Measurements from ENCODE around the gene MTMR6. TPM values are rescaled to one million over a fixed set of nuclear protein-coding genes. Genes with fewer than 3 reads are reported as not detected.

Gene MTMR6
- total and polyA plus RNA-seq, 9 donors: 7.3 to 18.0 (median 13.7) TPM

DNA sequence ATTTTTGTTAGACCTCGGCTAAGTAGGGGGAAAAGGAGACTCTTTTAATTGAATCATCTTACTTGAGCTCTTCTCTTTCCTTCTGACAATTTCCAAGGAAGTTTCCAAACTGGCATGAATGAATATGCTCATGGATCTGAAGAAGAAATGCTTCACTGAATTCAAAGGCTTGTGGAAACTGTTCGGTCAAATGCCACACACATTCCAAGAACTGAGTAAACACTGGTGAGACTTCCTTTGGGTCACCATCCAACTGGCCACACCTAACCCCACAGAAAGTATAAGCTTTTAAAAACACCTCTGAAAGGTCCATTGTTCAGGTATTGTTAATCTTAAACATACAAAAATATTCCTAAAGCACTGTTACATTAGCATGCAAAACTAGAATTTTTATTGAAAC lies 33.6 kb downstream of the MTMR6 start:
- H3K27ac ChIP-seq: no peak overlapping the region
- H3K36me3 ChIP-seq: no peaks in the 10 kb centered on the region
- intact Hi-C loops (cut with DNase I): no loop called here
- H3K9me3 ChIP-seq: no peaks in the 10 kb centered on the region
- no peak overlapping the region for H3K4me3 ChIP-seq
- no peaks in the 10 kb centered on the region for H3K4me1 ChIP-seq (ENCODE audit: insufficient read depth)
- DNase-seq: no peak
- TF ChIP-seq CTCF (IDR thresholded peaks at IDR 0.05): no peak
- WGBS, 3 donors: 88 to 90% (median 89%) methylated on average over 2 of the region's 2 CpGs
- no peaks in the 10 kb centered on the region for H3K27me3 ChIP-seq

GRCh38 chr13:25252752-25253151 lies 34.5 kb downstream of the MTMR6 start:
- H3K36me3 ChIP-seq: no peaks in the 10 kb centered on the region
- TF ChIP-seq POLR2A (IDR thresholded peaks at IDR 0.05): no peak
- TF ChIP-seq CTCF (IDR thresholded peaks at IDR 0.05): no peak
- TF ChIP-seq EP300 (IDR thresholded peaks at IDR 0.05): no peak
- no peaks in the 10 kb centered on the region for H3K27me3 ChIP-seq
- intact Hi-C loops (cut with DNase I): no loop called here
- H3K27ac ChIP-seq: no peak overlapping the region
- H3K9me3 ChIP-seq: no peaks in the 10 kb centered on the region
- H3K4me1 ChIP-seq (ENCODE audit: insufficient read depth): no peaks in the 10 kb centered on the region
- DNase-seq: no peak
- 85 to 97% (median 90%) methylated on average over 2 of the region's 2 CpGs for WGBS, 3 donors
- no peak overlapping the region for H3K4me3 ChIP-seq

DNA sequence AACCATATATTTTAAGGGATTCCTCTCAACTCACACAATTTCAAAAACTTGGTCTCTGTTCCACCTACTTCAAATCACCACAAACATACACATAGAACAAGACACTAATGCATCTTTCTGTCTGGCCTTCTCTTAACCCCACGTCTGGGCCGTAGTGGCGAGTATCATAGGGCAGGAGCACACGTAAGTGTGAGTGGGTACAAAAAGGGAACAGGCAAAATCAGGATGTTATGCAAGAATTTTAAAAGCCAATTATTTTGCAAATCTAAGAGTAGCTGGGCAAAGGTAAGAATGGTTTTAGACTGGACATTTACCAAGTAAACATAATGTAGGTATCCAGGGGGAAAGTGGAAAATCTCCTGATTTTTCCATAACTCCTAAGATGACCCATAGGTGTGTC lies 35.1 kb downstream of the MTMR6 start:
- Histone ChIP-seq H3K27ac (no peak overlapping the region), H3K4me3 (no peak overlapping the region), H3K4me1 (ENCODE audit: insufficient read depth) (no peaks in the 10 kb centered on the region), H3K27me3 (no peaks in the 10 kb centered on the region), H3K36me3 (no peaks in the 10 kb centered on the region), H3K9me3 (no peaks in the 10 kb centered on the region)
- TF ChIP-seq POLR2A (IDR thresholded peaks at IDR 0.05): no peak
- TF ChIP-seq EP300 (IDR thresholded peaks at IDR 0.05): no peak
- no peak for TF ChIP-seq CTCF (IDR thresholded peaks at IDR 0.05)
- intact Hi-C loops (cut with DNase I): no loop called here
- WGBS, 3 donors: 92 to 96% (median 93%) methylated on average over 4 of the region's 4 CpGs
- no peak for DNase-seq

DNA sequence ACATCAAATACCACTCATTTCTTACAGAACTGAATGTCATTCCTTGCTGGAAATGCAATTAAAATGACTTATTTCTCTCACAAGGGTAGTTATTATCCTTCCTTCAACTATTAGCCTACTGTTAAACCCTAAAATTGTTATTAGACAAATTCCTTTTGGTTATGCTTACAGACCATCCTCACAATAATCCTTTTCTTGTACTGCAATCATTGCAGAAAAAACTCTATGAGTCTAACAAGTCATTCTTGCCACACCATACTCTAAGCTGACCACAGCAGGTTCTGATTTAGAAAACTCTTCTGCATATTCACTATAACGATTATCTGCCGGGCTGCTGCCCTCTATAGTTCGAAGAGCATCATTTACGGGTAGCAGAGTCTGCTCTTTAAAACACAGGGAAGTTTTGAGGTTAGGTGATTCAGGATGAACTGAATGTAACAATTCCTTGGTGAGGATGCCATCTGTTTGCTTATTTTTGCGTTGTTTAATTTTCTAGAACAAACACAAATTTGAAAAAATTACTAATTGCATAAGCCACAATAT lies 38.2 kb downstream of the MTMR6 start:
- Histone ChIP-seq H3K4me3 (no peak overlapping the region), H3K9me3 (no peaks in the 10 kb centered on the region), H3K27ac (no peak overlapping the region), H3K4me1 (ENCODE audit: insufficient read depth) (no peaks in the 10 kb centered on the region), H3K36me3 (no peaks in the 10 kb centered on the region), H3K27me3 (no peaks in the 10 kb centered on the region)
- intact Hi-C loops (cut with DNase I): no loop called here
- WGBS, 3 donors: 18 to 23% (median 23%) methylated on average over 5 of the region's 5 CpGs
- DNase-seq: no peak
- TF ChIP-seq CTCF (IDR thresholded peaks at IDR 0.05): no peak
- TF ChIP-seq EP300 (IDR thresholded peaks at IDR 0.05): no peak
- TF ChIP-seq POLR2A (IDR thresholded peaks at IDR 0.05): no peak
